ENCODE data around the gene SCAF11.
"Not testable (repeated sequence)": the region's sequence is repeated elsewhere in the genome, so short reads cannot be mapped to it uniquely, and the experiment has no call there.

The SCAF11 gene, protein sequence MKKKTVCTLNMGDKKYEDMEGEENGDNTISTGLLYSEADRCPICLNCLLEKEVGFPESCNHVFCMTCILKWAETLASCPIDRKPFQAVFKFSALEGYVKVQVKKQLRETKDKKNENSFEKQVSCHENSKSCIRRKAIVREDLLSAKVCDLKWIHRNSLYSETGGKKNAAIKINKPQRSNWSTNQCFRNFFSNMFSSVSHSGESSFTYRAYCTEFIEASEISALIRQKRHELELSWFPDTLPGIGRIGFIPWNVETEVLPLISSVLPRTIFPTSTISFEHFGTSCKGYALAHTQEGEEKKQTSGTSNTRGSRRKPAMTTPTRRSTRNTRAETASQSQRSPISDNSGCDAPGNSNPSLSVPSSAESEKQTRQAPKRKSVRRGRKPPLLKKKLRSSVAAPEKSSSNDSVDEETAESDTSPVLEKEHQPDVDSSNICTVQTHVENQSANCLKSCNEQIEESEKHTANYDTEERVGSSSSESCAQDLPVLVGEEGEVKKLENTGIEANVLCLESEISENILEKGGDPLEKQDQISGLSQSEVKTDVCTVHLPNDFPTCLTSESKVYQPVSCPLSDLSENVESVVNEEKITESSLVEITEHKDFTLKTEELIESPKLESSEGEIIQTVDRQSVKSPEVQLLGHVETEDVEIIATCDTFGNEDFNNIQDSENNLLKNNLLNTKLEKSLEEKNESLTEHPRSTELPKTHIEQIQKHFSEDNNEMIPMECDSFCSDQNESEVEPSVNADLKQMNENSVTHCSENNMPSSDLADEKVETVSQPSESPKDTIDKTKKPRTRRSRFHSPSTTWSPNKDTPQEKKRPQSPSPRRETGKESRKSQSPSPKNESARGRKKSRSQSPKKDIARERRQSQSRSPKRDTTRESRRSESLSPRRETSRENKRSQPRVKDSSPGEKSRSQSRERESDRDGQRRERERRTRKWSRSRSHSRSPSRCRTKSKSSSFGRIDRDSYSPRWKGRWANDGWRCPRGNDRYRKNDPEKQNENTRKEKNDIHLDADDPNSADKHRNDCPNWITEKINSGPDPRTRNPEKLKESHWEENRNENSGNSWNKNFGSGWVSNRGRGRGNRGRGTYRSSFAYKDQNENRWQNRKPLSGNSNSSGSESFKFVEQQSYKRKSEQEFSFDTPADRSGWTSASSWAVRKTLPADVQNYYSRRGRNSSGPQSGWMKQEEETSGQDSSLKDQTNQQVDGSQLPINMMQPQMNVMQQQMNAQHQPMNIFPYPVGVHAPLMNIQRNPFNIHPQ (N-terminal part only)

GRCh38 chr12:45990468-45991283 lies at the start of gene SCAF11:
Gene SCAF11, minus strand, starts transcription at chr12:45990574. Its CDS starts 26,407 bp downstream, at chr12:45964167.
- peak; percentile 97 for DNase-seq

DNA sequence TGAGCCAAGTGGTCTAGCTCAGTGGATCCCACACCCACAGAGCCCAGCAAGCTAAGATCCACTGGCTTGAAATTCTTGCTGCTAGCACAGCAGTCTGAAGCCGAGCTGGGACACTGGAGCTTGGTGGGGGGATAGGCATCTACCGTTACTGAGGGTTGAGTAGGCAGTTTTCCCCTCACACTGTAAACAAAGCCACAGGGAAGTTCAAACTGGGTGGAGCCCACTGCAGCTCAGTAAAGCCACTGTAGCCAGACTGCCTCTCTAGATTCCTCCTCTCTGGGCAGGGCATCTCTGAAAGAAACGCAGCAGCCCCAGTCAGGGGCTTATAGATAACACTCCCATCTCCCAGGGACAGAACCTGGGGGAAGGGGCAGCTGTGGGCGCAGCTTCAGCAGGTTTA lies 46.7 kb upstream of the SCAF11 start:
- not testable (repeated sequence) for DNase-seq

DNA sequence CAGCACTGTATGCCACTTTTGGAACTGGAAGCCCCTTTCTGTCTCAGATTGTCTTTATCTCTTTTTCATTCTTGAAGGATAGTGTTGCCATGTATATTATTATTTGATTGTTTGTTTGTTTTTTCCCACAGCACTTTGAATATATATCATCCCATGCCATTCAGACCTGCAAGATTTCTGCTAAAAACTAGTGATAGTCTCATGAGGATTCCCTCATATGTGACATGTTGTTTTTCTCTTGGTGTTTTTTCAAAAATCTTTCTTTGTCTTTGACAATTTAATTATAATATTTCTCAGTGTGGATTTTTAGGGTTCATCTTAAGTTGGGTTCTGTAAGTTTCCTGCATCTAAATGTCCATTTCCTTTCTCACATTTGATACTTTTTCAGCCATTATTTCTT lies 36.8 kb upstream of the SCAF11 start:
- DNase-seq, result no peak

DNA sequence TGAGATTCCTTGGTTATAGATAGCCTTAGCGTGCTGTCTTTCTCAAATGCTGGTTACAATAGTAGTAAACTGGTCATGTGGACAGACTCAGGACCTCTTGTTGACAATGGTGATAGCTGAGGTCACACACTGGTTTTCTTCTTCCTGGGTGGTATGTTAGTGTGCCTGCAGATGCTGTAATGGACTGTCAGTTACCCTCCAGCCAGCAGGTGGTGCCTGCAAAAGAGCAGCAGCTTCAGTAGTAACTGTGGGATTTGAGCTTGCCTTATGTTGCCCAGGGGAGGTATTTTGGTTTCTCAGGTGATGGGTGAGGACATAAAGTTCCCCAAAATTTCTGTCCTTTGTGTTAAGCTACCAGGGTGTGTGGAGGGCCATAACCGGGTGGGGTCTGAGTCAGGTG lies 33.7 kb upstream of the SCAF11 start:
- no peak for DNase-seq

DNA sequence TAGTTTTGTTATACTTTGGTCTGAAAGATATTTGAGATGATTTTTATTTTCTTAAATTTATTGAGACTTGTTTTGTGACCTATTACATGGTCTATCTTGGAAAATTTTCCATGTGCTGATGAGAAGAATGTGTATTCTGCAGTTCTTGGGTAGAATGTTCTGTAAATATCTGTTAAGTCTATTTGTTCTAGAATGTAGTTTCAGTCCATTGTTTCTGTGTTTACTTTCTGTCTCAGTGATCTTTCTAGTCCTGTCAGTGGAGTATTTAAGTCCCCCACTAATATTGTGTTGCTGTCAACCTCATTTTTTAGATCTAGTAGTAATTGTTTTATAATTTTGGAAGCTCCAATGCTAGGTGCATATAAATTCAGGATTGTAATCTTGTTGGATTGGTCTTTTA lies 30.4 kb upstream of the SCAF11 start:
- DNase-seq, result no peak

DNA sequence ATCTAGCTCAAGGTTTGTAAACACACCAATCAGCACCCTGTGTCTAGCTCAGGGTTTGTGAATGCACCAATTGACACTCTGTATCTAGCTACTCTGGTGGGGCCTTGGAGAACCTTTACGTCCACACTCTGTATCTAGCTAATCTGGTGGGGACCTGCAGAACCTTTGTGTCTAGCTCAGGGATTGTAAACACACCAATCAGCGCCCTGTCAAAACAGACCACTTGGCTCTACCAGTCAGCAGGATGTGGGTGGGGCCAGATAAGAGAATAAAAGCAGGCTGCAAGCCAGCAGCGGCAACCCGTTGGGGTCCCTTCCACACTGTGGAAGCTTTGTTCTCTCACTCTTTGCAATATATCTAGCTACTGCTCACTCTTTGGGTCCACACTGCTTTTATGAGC lies 28.3 kb upstream of the SCAF11 start:
- DNase-seq, result not testable (repeated sequence)

DNA sequence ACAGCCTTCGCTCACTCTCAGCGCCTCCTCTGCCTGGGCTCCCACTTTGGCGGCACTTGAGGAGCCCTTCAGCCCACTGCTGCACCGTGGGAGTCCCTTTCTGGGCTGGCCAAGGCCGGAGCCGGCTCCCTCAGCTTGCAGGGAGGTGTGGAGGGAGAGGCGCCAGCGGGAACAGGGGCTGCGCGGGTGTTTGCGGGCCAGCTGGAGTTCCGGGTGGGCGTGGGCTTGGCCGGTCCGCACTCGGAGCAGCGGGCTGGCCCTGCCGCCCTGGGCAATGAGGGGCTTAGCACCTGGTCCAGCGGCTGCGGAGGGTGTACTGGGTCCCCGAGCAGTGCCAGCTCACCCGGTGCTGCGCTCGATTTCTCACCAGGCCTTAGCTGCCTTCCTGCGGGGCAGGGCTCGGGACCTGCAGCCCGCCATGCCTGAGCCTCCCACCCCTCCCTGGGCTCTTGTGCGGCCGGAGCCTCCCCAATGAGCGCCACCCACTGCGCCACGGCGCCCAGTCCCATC lies 27.5 kb upstream of the SCAF11 start:
- not testable (repeated sequence) for DNase-seq

DNA sequence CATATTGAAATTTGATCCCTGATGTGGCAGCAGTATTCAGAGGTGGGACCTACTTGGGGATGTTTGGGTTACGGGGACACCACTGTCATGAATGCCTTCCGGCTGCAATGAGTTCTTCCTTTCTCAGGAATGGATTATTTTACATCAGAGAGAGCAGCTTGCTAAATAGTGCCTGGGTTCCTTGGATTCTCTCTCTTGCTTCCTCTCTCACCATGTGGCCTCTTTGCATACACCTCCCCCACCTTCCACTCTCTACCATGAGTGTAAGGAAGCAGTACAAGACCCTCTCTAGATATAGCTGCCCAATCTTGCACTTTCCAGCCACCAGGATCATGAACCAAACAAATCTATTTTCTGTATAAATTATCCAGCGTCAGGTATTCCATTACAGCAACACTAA lies 15.4 kb upstream of the SCAF11 start:
- no peak for DNase-seq

- no peak for DNase-seq
These were observed 14.9 kb upstream of the SCAF11 start for GRCh38 chr12:46005151-46005797.

- DNase-seq, result no peak
These were observed 14.3 kb upstream of the SCAF11 start for GRCh38 chr12:46004715-46005114.

GRCh38 chr12:46000076-46000475 lies 9.7 kb upstream of the SCAF11 start:
- not testable (repeated sequence) for DNase-seq

DNA sequence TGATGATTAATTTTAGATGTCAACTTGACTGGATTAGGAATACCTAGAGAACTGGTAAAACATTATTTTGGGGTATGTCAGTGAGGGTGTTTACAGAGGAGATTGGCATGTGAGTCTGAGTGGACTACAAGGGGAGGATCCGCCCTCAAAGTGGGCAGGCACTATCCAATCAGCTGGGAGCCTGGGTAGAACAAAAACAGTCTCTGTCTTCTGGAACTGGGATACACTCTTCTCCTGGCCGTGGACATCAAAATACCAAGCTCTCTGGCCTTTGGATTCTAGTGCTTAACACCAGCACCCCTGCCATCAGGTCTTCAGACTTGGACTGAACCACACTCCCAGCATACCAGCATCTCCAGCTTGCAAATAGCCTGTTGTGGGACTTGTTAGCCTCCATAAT lies 4.4 kb upstream of the SCAF11 start:
- no peak for DNase-seq

DNA sequence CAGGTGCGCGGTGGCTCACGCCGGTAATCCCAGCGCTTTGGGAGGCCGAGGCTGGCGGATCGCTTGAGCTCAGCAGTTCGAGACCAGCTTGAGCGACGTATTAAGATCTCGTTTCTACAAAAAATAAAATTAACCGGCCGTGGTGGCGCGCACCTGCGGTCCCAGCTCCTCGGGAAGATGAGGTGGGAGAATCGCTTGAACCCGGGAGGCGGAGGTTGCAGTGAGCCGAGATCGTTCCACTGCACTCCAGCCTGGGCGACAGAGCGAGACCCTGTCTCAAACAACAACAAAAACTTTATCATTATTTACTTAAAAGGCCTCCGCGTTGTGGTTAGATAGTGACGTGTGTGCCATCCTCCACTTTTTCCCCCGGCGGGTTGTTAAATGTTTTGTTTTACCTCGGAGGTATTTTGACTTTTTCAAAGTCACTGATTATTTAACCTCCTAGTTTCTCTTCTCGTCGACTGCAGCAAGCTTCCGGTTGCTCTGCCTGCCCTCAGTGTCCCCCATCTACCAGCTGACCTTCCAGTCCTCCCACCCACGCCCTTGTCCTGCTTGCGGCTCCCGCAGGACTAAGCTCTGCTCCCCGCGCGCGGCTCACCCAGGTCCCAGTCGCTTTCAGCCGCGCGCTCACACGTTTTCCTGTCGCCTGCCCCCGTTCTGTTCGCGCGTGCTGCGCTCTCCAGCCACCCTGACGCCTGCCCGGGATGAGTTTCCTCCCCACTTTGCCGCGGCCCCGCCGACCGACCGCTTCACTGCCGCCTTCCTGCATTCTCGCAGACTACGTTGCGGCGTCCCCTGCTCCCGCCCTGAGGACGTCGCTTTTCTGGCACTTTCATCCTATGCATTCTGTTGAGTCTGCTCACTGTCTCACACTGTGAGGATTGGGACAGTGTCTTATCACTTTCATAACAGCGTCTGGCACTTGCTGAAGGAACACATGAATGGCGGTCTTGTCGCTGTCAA lies 1.2 kb upstream of the SCAF11 start:
- peak; percentile 40 for DNase-seq

- no peak for DNase-seq
These were observed 480 bp downstream of the SCAF11 start for GRCh38 chr12:45989721-45990467.

GRCh38 chr12:45989287-45989686 lies 1.1 kb downstream of the SCAF11 start:
- no peak for DNase-seq

GRCh38 chr12:45988264-45988663 lies 2.1 kb downstream of the SCAF11 start:
- no peak for DNase-seq

- no peak for DNase-seq
These were observed 3.0 kb downstream of the SCAF11 start for GRCh38 chr12:45987340-45987727.

GRCh38 chr12:45986641-45987339 lies 3.6 kb downstream of the SCAF11 start:
- DNase-seq, result no peak

All from NCI-H1694 (cell line).